Endodermal cell (in vitro differentiated cells): ENCODE data around the gene MAP3K9. TPM values are rescaled to one million over a fixed set of nuclear protein-coding genes. Genes with fewer than 3 reads are reported as not detected.

ENCODE experiments used
- DNase-seq: peaks from one replicate; pipeline ENCODE4 v3.0.0-alpha.2; 2017
- H3K27ac ChIP-seq: 2 replicates; pipeline ENCODE4 v1.5.1; 2013; ENCODE audit warnings: mild to moderate bottlenecking, low read depth, low read length, moderate library complexity
- H3K27me3 ChIP-seq: 2 replicates; pipeline ENCODE4 v1.6.1; 2013; ENCODE audit warnings: mild to moderate bottlenecking, low read length, moderate library complexity; ENCODE audit not compliant: insufficient read depth, control insufficient read depth, poor library complexity, severe bottlenecking
- H3K36me3 ChIP-seq: 2 replicates; pipeline ENCODE4 v1.7.0; 2013; ENCODE audit warnings: mild to moderate bottlenecking, low read length, moderate library complexity; ENCODE audit not compliant: control insufficient read depth, insufficient read depth
- H3K4me1 ChIP-seq: one replicate; pipeline ENCODE4 v1.7.0; 2013; ENCODE audit warnings: low read length; ENCODE audit not compliant: control insufficient read depth, insufficient read depth
- H3K4me3 ChIP-seq: 2 replicates; pipeline ENCODE4 v1.5.1; 2013; ENCODE audit warnings: mild to moderate bottlenecking, low read length, moderate library complexity
- H3K9ac ChIP-seq: 2 replicates; pipeline ENCODE4 v1.6.1; 2013; ENCODE audit warnings: mild to moderate bottlenecking, low read length, moderate library complexity; ENCODE audit not compliant: poor library complexity, severe bottlenecking; ENCODE audit errors: extremely low read depth
- H3K9me3 ChIP-seq: 2 replicates; pipeline ENCODE4 v1.6.1; 2013; ENCODE audit warnings: mild to moderate bottlenecking, low read length, moderate library complexity; ENCODE audit not compliant: control insufficient read depth
- H3K27ac Mint-ChIP-seq: 2 replicates; pipeline ENCODE4 v1.8.0; 2020; ENCODE audit warnings: mixed read lengths
- H3K27me3 Mint-ChIP-seq: 2 replicates; pipeline ENCODE4 v1.8.0; 2021; ENCODE audit warnings: mild to moderate bottlenecking, mixed read lengths; ENCODE audit not compliant: insufficient read depth
- H3K36me3 Mint-ChIP-seq: 2 replicates; pipeline ENCODE4 v1.8.0; 2020; ENCODE audit warnings: low read depth, mixed read lengths
- H3K4me1 Mint-ChIP-seq: 2 replicates; pipeline ENCODE4 v1.8.0; 2020; ENCODE audit warnings: mixed read lengths
- H3K4me3 Mint-ChIP-seq: 2 replicates; pipeline ENCODE4 v1.8.0; 2020; ENCODE audit warnings: mild to moderate bottlenecking, moderate library complexity, mixed read lengths
- H3K9me3 Mint-ChIP-seq: 2 replicates; pipeline ENCODE4 v1.8.0; 2020; ENCODE audit warnings: mild to moderate bottlenecking, mixed read lengths
- CTCF ChIP-seq: fragments of 200-600 bp; sonication (generic); conservative IDR thresholded peaks from 2 replicates; pipeline ENCODE4 v1.5.0; 2021; ENCODE audit warnings: antibody characterized with exemption, mild to moderate bottlenecking
- WGBS, 2 experiments: methylation state at CpG; one replicate each; pipeline versions ENCODE4 v1.1.5 to v1.1.7; 2013; ENCODE audit warnings: missing lambda C conversion rate in 2 of 2, mixed read lengths in 1 of 2; ENCODE audit not compliant: insufficient coverage in 1 of 2, insufficient read length in 1 of 2; 5-methylcytosine and 5-hydroxymethylcytosine counted together
- total RNA-seq, 2 donors: library from RNA; stranded (reverse); fragmentation: NEBNext Ultra II Directional in 1 of 2; extraction: Animal tissue kit (Norgen Biotek cat#: 25700) in 1 of 2; gene quantifications; 2 replicates in 1 of 2; 3 replicates in 1 of 2; pipeline ENCODE4 v1.2.1, GENCODE V29; 2021

MAP3K9 gene
- total RNA-seq, 2 donors from 2014 or later = 34.1 to 38.5 TPM

GRCh38 chr14:70699646-70700045, 109.7 kb downstream of the MAP3K9 start:
- Histone ChIP-seq H3K36me3 (no peaks in the 10 kb centered on the region), H3K27ac (no peak overlapping the region), H3K4me1 (no peaks in the 10 kb centered on the region), H3K27me3 (no peaks in the 10 kb centered on the region), H3K4me3 (no peak overlapping the region), H3K9ac (no peak overlapping the region), H3K9me3 (no peaks in the 10 kb centered on the region)
- no peak for DNase-seq
- no peak overlapping the region for H3K4me3 Mint-ChIP-seq
- H3K27ac Mint-ChIP-seq = no peak overlapping the region
- 94 to 95% methylated on average over 3 to 5 of the region's 5 CpGs for WGBS, 2 experiments
- peaks cover 4% of the 10 kb centered on the region for H3K4me1 Mint-ChIP-seq
- no peaks in the 10 kb centered on the region for H3K27me3 Mint-ChIP-seq
- no peaks in the 10 kb centered on the region for H3K36me3 Mint-ChIP-seq
- no peak for TF ChIP-seq CTCF
- H3K9me3 Mint-ChIP-seq = no peaks in the 10 kb centered on the region

DNA sequence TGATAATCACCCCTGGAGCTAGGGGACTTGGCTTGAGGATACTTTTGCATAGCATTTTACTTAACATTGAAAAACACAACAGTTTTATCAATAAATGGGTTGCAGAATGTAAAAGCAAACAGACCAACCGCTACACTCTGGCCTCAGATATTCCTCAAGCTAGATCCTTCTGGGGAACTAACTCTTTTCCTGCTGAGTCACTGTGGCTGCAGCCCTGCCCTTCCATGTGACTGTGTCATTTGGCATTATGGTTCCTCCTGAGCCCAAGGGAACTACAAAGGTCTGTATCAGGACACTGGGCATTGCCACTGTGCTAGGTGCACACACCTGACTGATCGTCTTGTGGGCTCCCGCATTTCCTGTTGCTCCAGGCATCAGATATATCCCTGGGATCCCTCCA, 111.0 kb downstream of the MAP3K9 start:
- H3K27ac ChIP-seq = no peak overlapping the region
- Mint-ChIP-seq H3K4me1 (peaks cover 4% of the 10 kb centered on the region), H3K36me3 (no peaks in the 10 kb centered on the region), H3K27ac (no peak overlapping the region), H3K27me3 (no peaks in the 10 kb centered on the region), H3K9me3 (no peaks in the 10 kb centered on the region), H3K4me3 (no peak overlapping the region)
- H3K4me3 ChIP-seq = no peak overlapping the region
- H3K27me3 ChIP-seq = no peaks in the 10 kb centered on the region
- no peaks in the 10 kb centered on the region for H3K4me1 ChIP-seq
- H3K9ac ChIP-seq = no peak overlapping the region
- H3K36me3 ChIP-seq = no peaks in the 10 kb centered on the region
- 93% methylated on average over 3 of the region's 3 CpGs for WGBS, 2 experiments
- no peaks in the 10 kb centered on the region for H3K9me3 ChIP-seq
- peak; percentile 47 for DNase-seq
- TF ChIP-seq CTCF = no peak

DNA sequence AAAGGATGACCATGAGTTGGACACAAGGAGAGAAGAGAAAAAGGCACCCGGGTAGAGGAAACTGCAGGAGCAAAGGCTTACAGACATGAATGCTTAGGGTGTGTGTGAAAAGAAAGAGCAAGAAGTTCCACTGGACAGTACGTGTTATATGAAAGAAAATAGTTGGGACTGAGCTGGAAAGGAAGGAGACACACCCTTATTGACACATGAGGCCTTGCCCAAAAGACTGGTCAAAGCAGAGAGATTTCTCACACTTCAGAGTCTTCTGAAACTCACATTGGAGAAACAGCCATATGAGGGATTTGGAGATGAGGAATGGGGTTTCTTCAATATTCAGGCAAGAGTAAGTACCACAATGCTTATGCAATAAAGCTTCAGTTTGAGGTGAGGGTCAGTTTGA, 111.6 kb downstream of the MAP3K9 start:
- 88 to 90% methylated on average over 2 of the region's 2 CpGs for WGBS, 2 experiments
- no peaks in the 10 kb centered on the region for H3K36me3 ChIP-seq
- H3K27ac Mint-ChIP-seq = no peak overlapping the region

More for the DNA sequence above, 111.6 kb downstream of the MAP3K9 start:
- Mint-ChIP-seq H3K4me3 (no peak overlapping the region), H3K27me3 (no peaks in the 10 kb centered on the region), H3K4me1 (peaks cover 4% of the 10 kb centered on the region), H3K36me3 (no peaks in the 10 kb centered on the region), H3K9me3 (no peaks in the 10 kb centered on the region)
- no peak for DNase-seq
- no peaks in the 10 kb centered on the region for H3K9me3 ChIP-seq
- H3K4me3 ChIP-seq = no peak overlapping the region
- no peak for TF ChIP-seq CTCF
- no peak overlapping the region for H3K9ac ChIP-seq
- H3K27me3 ChIP-seq = no peaks in the 10 kb centered on the region
- H3K4me1 ChIP-seq = no peaks in the 10 kb centered on the region
- no peak overlapping the region for H3K27ac ChIP-seq
